GM12873 (cell line): ENCODE measurements around the gene SCMH1.
A peak's percentile ranks its signal among the peaks of the same experiment; 100 is the strongest.

Experiments
- TF ChIP-seq, protein P1 (sequence below): IDR thresholded peaks from 2 replicates; pipeline ENCODE4 v1.5.1; 2012; ENCODE audit warnings: low read depth, mild to moderate bottlenecking, moderate library complexity, low read length, control low read depth; ENCODE audit not compliant: insufficient read depth; ENCODE audit errors: missing control alignments

The SCMH1 gene

DNA sequence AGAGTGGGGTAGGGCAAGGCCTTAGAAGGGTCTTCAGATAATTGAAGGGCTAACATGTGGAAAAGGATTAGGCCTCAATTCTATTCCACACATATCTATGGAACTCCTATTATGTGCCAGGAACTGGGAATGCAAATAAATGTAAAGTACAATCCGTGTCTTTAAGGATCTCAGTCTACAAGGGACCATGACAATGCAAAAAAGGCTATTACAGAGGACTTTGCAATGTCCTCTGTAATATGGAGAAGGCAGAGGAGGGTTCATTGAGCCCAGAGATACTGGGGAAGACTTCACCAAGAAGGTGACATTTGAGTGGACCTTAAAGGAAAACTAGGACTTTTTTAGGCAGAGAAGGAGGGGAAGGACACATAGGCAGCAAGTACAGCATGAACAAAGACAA lies 4.5 kb upstream of the SCMH1 start:
- TF ChIP-seq, protein P1, sequence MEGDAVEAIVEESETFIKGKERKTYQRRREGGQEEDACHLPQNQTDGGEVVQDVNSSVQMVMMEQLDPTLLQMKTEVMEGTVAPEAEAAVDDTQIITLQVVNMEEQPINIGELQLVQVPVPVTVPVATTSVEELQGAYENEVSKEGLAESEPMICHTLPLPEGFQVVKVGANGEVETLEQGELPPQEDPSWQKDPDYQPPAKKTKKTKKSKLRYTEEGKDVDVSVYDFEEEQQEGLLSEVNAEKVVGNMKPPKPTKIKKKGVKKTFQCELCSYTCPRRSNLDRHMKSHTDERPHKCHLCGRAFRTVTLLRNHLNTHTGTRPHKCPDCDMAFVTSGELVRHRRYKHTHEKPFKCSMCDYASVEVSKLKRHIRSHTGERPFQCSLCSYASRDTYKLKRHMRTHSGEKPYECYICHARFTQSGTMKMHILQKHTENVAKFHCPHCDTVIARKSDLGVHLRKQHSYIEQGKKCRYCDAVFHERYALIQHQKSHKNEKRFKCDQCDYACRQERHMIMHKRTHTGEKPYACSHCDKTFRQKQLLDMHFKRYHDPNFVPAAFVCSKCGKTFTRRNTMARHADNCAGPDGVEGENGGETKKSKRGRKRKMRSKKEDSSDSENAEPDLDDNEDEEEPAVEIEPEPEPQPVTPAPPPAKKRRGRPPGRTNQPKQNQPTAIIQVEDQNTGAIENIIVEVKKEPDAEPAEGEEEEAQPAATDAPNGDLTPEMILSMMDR = no peak

DNA sequence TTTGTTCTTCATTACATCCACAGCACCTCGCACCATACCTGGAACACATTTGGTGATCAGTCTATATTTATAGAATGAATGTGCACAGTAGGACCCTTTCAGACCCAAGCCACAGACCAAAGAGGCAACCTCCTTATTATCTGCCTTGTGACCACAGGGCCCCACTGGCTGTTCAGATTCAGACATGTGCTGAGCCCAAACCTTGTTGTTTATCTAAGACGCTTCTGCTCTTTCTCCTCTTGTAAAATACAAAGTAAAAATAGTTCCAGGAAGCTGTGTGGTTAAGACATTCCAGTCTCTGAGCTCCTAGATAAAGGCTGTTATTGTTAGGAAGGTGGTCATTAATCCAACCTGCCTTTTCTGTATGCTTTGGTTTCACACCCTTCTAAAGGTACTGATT lies 3.6 kb upstream of the SCMH1 start:
- TF ChIP-seq, protein P1 = no peak

DNA sequence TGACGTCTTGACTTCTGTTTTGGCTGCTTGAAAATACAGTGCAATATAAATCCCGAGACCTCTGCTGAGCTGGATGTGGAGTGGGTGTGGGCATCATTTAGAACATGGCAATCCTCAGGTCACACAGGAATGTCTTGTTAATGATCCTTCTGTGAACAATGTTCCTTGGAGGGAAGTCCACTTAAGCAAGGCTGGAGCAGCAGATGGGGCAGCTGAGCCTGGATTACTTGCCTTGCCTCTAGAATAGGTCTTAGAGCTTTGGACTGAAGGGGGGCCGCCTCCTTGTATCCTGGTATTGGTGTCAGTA lies 926 bp upstream of the SCMH1 start:
- TF ChIP-seq, protein P1 = no peak

DNA sequence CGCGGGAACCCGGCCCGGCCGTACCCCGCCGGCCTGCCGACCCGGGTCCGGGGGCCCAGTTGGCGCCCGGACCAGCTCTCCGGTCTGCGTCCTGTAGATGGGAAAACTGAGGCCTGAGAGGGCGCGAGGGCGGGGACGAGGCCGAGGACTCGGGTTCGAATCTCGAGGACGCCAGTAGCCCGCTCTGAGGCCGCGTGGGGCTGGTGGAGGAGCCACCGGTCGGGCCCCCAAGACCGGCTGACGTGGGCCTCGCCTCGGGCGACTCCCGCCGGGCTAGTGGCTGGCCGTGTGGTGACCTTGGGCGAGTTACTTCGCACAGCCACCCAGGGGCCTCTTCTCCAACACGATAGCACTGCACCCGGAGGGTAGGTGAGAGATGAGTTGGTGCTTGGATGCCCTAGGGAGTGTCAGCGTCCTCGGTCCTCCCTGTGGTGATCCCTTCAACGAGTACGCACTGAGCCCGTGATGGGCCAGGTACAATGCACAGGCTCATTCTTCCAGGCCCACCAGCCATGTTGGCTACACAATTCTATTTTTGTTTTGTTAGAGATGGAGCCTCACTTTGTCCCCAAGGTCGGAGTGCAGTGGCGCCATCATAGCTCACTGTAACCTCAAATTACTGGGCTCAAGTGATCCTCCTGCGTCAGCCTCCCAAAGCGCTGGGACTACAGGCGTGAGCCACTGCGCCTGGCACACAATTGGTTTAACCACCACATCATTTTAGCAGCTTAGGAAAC lies 404 bp upstream of the SCMH1 start:
- TF ChIP-seq, protein P1 = no peak

DNA sequence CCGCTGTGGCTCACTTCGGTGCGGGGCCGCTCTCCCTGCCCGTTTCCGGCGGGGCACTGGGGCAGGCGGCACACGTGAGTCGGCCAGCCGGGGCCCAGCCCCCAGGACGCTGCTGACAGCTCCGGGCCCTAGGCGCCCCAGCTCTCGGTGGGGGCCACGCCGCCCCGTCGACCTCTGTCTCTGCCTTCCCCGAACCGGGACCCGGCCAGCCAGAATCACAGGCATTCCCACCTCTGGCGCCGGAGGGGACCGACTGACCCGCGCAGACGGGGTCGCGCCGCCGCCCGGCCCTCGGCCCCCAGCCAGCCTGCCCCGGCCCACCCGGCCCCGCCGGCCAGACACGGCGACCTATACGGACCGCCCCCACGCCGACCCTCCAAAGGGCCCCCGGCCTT lies 755 bp downstream of the SCMH1 start:
- TF ChIP-seq, protein P1 = no peak

DNA sequence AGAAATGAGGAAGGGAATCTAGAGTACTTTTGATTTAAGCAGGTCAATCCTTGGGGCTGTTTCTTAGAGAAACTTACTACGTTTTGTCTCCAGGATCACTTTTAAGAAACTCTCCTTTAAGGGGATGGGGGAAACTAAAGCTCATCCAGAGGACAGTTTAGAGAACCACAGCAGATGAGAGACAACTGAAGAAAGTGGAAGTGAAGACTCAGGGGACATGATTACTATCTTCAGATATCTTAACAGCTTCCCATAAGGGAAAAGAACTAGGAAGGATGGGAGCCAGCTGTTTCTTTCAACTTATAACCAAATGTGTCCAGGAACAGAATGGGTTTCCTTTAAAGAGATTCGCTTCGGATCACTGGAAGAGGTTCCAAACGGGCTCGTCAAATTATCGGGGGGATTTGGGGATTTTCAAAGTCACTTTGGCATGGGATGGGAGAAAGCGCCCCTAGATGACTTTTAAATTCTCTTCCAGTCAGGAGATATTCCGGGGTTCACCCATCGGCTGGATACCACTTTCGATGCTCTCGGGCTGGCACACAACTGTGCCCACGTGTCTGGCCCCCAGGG lies 1.2 kb downstream of the SCMH1 start:
- TF ChIP-seq, protein P1 = no peak

DNA sequence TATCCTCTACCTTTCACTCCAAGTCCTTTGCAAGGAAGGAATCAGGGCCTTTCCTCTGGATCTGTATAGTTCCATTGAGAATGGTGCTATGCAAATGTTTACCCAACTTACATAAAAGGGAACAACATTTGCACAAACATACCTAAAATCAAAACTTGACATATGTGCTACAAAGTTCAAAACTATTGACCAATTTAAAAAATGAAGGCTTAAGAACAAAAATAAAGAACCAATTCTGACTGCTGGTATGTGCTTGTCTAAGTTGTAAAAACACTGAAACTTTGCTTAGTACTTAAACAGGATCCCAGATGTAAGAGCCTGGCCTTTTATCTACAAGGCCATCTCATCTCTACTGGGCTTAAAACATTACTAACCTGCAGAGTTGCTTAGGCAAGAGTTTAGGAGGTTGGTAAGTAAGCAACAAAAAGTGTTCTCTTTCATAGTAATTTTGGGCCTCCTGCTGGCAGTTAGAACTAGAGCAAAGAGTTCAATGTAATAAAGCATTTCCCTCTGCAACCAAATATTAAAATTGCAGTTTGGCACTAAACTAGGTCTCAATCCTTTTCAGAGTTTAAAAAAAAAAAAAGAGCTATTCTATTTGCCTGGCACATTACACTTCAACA lies 2.0 kb downstream of the SCMH1 start:
- TF ChIP-seq, protein P1 = peak; percentile 45
